Prostate gland (tissue), 2 donors: Measurements from ENCODE around the gene AMD1.
"Not testable (repeated sequence)": the region's sequence is repeated elsewhere in the genome, so short reads cannot be mapped to it uniquely, and the experiment has no call there.

ENCODE experiments used
- POLR2A ChIP-seq: fragments of 450-650 bp; IDR thresholded peaks from one replicate; pipeline ENCODE4 v1.6.1; 2016; ENCODE audit warnings: antibody characterized with exemption, mild to moderate bottlenecking
- TF ChIP-seq, protein P1 (sequence below), 4 experiments: fragments of 200-600 bp in 2 of 4; fragments of 450-650 bp in 2 of 4; sonication (generic) in 2 of 4; IDR thresholded peaks; 1 replicate in 3 of 4; 2 replicates in 1 of 4; pipeline ENCODE4 v1.5.1; 2016 to 2019; ENCODE audit warnings: antibody characterized with exemption in 4 of 4, mild to moderate bottlenecking in 2 of 4, moderate library complexity in 2 of 4

DNA sequence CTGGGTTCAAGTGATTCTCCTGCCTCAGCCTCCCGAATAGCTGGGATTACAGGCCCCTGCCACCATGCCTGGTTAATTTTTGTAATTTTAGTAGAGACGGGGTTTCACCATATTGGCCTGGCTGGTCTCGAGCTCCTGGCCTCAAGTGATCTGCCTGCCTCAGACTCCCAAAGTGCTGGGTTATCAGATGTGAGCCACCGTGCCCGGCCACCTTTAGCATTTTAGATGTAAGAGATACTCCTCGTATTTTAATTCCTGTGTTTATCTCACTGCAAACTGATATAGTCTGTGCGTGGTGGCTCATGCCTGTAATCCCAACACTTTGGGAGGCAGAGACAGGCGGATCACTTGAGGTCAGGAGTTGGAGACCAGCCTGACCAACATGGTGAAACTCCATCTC is 27.0 kb downstream of the AMD1 start:
- not testable (repeated sequence) for TF ChIP-seq POLR2A
- TF ChIP-seq, protein P1, sequence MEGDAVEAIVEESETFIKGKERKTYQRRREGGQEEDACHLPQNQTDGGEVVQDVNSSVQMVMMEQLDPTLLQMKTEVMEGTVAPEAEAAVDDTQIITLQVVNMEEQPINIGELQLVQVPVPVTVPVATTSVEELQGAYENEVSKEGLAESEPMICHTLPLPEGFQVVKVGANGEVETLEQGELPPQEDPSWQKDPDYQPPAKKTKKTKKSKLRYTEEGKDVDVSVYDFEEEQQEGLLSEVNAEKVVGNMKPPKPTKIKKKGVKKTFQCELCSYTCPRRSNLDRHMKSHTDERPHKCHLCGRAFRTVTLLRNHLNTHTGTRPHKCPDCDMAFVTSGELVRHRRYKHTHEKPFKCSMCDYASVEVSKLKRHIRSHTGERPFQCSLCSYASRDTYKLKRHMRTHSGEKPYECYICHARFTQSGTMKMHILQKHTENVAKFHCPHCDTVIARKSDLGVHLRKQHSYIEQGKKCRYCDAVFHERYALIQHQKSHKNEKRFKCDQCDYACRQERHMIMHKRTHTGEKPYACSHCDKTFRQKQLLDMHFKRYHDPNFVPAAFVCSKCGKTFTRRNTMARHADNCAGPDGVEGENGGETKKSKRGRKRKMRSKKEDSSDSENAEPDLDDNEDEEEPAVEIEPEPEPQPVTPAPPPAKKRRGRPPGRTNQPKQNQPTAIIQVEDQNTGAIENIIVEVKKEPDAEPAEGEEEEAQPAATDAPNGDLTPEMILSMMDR (IDR thresholded peaks at IDR 0.05) = not testable (repeated sequence)
